HG02981 (cell line): ENCODE measurements around the gene FOXK1.

Experiments used
- ATAC-seq: cut with Tn5 transposase; IDR thresholded peaks from one replicate; pipeline ENCODE4 v1.9.1; 2021; ENCODE audit warnings: mild to moderate bottlenecking, moderate library complexity; ENCODE audit not compliant: unreplicated experiment

FOXK1 gene

DNA sequence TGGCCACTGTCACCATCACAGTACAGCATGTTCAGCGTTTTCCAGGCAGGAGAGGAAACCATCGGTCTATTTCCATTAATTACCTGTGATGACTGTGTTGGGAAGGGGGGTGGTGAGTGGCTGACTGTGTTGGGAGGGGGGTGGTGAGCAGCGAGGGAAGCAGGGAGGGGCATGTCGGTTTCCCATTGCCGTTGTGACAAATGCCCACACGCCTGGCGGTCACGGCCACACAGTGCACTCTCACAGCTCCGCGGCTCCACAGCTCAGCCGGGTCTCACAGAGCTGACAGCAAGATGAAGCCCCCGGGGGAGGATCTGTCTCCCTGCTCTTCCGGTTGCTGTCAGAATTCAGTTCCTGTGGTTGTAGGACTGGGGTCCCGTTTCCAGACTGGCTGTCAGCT, 132.3 kb downstream of the FOXK1 start:
- no peak for ATAC-seq

DNA sequence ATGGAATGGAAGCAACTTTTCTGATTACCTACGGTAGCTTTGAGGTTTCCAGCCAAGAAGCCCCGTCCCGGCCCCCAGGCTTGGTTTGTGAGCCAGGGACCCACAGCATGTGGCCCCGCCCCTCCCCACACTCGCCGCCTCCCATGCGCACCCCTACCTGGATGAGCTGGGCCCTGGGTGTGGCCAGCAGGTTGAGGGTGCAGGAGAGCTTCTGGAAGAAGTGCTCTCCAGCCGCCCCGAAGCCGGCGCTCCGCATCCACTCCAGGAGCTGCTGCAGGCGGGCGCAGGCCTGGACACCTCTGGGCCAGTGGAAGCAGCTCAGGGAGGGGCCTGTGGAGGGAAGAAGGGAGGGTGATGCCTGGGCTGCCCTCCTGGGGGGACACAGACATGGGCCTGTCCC, 133.0 kb downstream of the FOXK1 start:
- no peak for ATAC-seq

GRCh38 chr7:4815609-4816418, 133.7 kb downstream of the FOXK1 start:
- ATAC-seq, result no peak

DNA sequence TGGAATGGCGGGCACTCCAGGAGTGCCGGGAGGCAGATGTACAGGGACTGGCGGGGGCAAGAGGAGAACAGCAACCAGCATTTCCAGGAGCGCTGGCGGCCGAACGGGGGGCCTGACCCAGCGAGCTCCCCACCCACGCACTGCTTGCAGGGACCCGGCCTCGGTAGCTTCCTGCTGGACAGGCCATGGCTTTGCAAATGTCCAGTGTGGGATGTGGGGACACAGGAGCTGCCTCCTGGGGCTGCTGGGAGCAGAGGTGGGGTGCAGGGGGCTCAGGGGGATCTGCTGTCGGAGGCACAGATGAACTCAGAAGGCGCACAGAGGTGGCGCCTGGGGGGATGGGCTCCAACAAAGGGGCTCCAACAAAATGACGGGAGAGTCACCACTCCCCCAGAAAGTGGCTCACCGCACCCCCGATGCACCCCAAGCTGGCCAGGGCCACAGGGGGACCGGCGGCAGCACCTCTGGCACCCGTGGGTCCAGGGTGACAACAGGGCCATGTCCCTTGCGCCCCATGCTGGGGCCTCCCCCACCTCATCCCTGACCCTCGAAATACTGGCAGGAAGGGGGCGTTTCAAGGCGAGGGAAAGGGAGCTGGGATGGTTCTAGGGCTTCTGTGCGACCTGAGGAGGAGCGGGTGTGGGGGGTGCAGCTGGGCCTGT, 134.5 kb downstream of the FOXK1 start:
- ATAC-seq, result no peak

GRCh38 chr7:4817178-4817901, 135.2 kb downstream of the FOXK1 start:
- ATAC-seq, result no peak

- ATAC-seq, result no peak
Measured at GRCh38 chr7:4818000-4818794, 136.1 kb downstream of the FOXK1 start.

DNA sequence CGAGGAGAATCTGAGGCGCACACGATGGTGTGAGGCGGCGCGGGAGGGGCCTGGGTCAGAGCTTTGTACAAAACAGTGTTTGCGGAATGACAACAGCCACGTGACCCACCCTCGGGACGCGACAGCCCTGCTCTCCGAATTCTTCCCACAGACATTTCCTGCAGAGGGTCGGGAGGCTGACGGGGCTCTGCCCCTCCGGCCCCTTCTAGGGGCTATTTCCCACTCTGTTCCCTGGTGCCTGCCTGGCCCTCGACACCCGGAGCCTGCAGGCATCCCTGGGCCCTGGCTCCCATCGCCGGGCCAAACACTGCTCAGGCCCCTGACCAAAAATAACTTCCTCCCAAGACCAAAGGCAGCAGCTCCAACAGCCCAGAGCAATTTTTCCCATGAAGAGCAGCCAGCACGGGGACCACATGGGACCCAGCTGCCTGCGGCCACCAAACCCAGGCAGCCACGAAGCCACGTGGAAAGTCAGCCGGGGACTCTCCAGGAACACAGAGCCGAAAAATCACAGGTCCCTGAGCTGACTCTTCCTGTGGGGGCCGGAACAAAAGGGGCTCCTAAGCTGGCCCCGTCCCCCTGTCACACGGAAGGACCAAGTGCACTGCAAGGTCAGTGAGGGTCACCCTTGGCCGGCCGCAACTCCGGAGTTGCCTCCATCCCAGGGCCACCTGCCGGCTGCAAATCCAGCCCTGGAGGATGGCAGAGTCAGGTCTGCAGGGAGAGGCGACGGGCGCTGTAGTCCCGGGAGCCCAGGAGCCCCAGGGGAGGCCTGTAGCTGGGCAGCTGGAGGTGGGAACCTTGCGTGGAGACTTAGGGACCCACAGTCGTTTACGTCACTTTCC, 137.7 kb downstream of the FOXK1 start:
- ATAC-seq, result no peak

- ATAC-seq, result no peak
Measured at GRCh38 chr7:4820405-4820966, 138.4 kb downstream of the FOXK1 start.
